HL-60 (cell line): Measurements from ENCODE around the gene LRRC8E.

Experiments
- DNase-seq, 2 experiments: peaks; one replicate each; pipeline ENCODE4 v3.0.0-alpha.2; 2010 to 2020; ENCODE audit warnings: low read depth in 1 of 2, low spot score in 1 of 2
- H3K27ac ChIP-seq: fragments of 250-450 bp; sonication (Bioruptor Pico); replicated peaks from 2 replicates; pipeline ENCODE4 v1.5.1; 2020; ENCODE audit warnings: mild to moderate bottlenecking, moderate library complexity
- H3K27me3 ChIP-seq: fragments of 250-450 bp; sonication (Bioruptor Pico); 2 replicates; pipeline ENCODE4 v1.5.1; 2021; ENCODE audit warnings: mild to moderate bottlenecking, moderate library complexity; ENCODE audit not compliant: insufficient read depth, poor library complexity, severe bottlenecking
- H3K4me3 ChIP-seq: replicated peaks from 2 replicates; pipeline ENCODE4 v1.5.1; 2011; ENCODE audit warnings: mild to moderate bottlenecking, control low read depth, low read length; ENCODE audit not compliant: insufficient read depth
- CTCF ChIP-seq: IDR thresholded peaks from one replicate; pipeline ENCODE4 v1.5.1; 2011; ENCODE audit warnings: low read length, control low read depth, inconsistent platforms; ENCODE audit not compliant: insufficient read depth
- GABPA ChIP-seq: IDR thresholded peaks from 2 replicates; pipeline ENCODE4 v1.6.1; 2012; ENCODE audit warnings: low read depth
- POLR2AphosphoS5 ChIP-seq: IDR thresholded peaks from 2 replicates; pipeline ENCODE4 v1.6.1; 2012; ENCODE audit warnings: low read depth
- SPI1 ChIP-seq: IDR thresholded peaks from 2 replicates; pipeline ENCODE4 v1.6.1; 2012; ENCODE audit warnings: low read depth, mild to moderate bottlenecking, borderline replicate concordance
- TF ChIP-seq, protein P1 (sequence below): IDR thresholded peaks from 2 replicates; pipeline ENCODE4 v1.6.1; 2012; ENCODE audit warnings: low read depth; ENCODE audit not compliant: insufficient replicate concordance

Gene LRRC8E

DNA sequence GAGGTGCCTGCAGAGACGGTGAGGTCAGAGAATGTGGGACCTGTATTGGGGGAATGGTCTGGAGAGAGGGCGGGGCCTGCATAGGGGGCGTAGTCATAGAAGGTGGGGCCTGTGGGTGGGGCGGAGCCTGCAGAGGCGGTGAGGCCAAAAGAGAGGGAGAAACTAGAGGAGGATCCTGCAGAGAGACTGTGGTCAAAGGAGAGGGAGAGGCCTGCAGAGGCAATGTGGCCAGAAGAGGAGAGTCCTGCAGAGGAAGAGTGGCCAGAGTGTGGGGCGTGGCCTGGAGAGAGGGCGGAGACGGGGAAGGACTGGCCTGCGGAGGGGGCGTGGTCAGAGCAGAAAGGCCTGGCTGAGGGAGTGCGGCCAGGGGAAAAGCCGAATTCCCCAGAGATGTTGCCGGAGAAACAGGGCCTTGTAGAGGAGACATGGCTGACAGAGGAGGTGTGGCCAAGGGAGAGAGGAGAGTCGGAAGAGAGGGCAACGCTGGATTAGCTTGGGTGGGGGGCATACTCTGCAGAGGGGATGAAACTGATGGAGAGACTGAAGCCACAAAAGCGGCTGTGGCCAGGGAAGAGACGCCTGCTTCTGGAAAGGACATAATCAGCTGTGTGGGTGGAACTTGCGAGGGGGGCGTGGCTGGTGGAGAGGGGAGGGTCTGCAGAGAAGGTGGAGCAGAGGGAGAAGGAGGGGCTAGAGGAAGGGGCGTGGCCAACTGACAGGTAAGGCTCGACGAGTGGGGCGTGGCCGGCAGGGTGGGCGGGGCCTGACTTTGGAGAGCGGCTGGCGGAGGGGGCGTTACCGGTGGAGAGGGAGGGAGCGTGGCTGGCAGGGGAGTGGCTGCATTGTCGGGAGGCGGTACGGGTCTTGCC lies 16.6 kb upstream of the LRRC8E start:
- no peak overlapping the region for H3K27ac ChIP-seq
- peak overlapping the region; percentile 15 for H3K4me3 ChIP-seq
- peak; percentile 77 to 92 for DNase-seq

GRCh38 chr19:7872306-7873204 lies 15.8 kb upstream of the LRRC8E start:
- H3K4me3 ChIP-seq = 0 out of 2 replicates have a peak overlapping the region, but pooled peaks have one; percentile 12
- H3K27me3 ChIP-seq = peaks cover 23% of the 10 kb centered on the region
- no peak for DNase-seq
- no peak overlapping the region for H3K27ac ChIP-seq
- no peak for TF ChIP-seq POLR2AphosphoS5
- TF ChIP-seq CTCF = no peak

More for the DNA sequence above, 16.6 kb upstream of the LRRC8E start:
- H3K27me3 ChIP-seq = peaks cover 23% of the 10 kb centered on the region
- TF ChIP-seq POLR2AphosphoS5 = no peak

- no peak for DNase-seq
- no peak overlapping the region for H3K4me3 ChIP-seq
- TF ChIP-seq, protein P1, sequence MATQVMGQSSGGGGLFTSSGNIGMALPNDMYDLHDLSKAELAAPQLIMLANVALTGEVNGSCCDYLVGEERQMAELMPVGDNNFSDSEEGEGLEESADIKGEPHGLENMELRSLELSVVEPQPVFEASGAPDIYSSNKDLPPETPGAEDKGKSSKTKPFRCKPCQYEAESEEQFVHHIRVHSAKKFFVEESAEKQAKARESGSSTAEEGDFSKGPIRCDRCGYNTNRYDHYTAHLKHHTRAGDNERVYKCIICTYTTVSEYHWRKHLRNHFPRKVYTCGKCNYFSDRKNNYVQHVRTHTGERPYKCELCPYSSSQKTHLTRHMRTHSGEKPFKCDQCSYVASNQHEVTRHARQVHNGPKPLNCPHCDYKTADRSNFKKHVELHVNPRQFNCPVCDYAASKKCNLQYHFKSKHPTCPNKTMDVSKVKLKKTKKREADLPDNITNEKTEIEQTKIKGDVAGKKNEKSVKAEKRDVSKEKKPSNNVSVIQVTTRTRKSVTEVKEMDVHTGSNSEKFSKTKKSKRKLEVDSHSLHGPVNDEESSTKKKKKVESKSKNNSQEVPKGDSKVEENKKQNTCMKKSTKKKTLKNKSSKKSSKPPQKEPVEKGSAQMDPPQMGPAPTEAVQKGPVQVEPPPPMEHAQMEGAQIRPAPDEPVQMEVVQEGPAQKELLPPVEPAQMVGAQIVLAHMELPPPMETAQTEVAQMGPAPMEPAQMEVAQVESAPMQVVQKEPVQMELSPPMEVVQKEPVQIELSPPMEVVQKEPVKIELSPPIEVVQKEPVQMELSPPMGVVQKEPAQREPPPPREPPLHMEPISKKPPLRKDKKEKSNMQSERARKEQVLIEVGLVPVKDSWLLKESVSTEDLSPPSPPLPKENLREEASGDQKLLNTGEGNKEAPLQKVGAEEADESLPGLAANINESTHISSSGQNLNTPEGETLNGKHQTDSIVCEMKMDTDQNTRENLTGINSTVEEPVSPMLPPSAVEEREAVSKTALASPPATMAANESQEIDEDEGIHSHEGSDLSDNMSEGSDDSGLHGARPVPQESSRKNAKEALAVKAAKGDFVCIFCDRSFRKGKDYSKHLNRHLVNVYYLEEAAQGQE = no peak
- TF ChIP-seq CTCF (no peak), GABPA (no peak), SPI1 (no peak), POLR2AphosphoS5 (no peak)
Measured at GRCh38 chr19:7873304-7874075, 14.8 kb upstream of the LRRC8E start.

DNA sequence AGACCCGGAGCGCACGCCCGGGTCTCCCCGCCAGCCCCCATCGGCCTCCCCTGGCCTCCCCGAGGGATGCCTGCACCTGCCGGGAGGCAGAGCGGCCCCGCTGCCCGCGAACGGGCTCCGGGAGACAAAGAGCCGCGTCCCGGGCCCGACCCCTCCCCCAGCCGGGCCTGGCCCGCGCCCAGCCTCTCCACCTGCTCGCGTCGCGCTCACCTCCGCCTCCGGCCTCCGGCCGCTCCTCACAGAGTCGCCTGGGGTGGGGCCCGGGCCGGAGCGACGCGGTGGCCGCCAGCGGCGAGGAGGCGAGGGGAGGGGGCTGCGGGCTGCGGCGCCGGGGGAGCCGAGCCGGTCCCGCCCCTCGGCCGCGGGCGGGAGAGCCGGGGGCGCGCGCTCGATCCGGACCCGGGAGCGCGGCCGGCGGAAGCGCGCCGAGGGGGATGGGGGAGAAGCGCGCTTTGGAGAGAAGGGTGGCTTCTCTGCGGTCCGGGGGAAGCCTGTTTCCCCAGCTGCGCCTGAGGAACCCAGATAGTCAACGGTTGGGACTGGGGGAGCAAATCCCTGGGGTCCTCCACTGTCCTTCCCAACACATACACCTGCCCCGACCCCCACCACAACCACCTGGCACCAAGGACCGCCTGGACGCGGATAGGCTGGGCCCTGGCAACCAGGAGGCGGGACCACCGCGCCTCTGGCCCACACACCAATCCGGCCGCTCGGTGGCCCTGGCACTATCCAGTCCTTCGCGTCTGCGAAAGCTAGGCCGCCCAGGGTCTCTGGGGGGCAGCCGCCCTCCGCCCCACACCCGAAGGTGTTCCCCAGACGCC lies 14.0 kb upstream of the LRRC8E start, which contains the start of gene PRR36:
PRR36 (minus strand) TSS at position 315 of the 821 bp plus-strand sequence. CDS start 701 bp downstream, outside the sequence.
- TF ChIP-seq GABPA (no peak), SPI1 (no peak)
- TF ChIP-seq, protein P1 = no peak
- no peak within 1 kb of the TSS for H3K27ac ChIP-seq
- H3K4me3 ChIP-seq = no peak within 1 kb of the TSS
- peaks cover 23% of the 10 kb centered on the region for H3K27me3 ChIP-seq
- DNase-seq = no peak

More at GRCh38 chr19:7873304-7874075, 14.8 kb upstream of the LRRC8E start:
- Histone ChIP-seq H3K27me3 (peaks cover 23% of the 10 kb centered on the region), H3K27ac (no peak overlapping the region)
